Measurements from ENCODE around the gene RACGAP1. TPM values are rescaled to one million over a fixed set of nuclear protein-coding genes. Genes with fewer than 3 reads are reported as not detected.

Gene RACGAP1
- polyA plus RNA-seq, 4 donors = 45.4 to 50.4 (median 49.6) TPM

GRCh38 chr12:49971141-49971540 is 54.2 kb downstream of the RACGAP1 start:
- DNase-seq (ENCODE audit: low read depth in 4 of 4, low spot score in 3 of 4) = no peak

DNA sequence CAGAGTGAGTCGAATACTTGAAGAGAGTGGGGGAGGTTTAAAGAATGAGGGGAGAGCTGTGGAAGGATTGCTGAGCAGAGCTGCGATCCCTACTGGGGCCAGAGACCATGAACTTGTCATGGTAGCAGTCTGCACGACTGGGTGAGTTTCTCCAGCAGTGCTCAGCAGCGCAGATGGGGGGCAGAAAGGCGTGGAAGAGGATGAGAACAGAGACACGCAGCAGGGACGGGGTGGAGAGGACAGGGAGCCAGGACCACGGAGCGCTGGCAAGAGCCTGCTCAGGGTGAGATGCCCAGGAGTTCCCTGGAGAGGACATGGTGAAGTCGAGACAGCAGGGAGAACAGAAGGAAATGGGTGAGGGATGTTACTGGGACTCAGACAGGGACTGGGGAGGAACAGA is 54.6 kb downstream of the RACGAP1 start:
- no peak for DNase-seq (ENCODE audit: low read depth in 4 of 4, low spot score in 3 of 4)

DNA sequence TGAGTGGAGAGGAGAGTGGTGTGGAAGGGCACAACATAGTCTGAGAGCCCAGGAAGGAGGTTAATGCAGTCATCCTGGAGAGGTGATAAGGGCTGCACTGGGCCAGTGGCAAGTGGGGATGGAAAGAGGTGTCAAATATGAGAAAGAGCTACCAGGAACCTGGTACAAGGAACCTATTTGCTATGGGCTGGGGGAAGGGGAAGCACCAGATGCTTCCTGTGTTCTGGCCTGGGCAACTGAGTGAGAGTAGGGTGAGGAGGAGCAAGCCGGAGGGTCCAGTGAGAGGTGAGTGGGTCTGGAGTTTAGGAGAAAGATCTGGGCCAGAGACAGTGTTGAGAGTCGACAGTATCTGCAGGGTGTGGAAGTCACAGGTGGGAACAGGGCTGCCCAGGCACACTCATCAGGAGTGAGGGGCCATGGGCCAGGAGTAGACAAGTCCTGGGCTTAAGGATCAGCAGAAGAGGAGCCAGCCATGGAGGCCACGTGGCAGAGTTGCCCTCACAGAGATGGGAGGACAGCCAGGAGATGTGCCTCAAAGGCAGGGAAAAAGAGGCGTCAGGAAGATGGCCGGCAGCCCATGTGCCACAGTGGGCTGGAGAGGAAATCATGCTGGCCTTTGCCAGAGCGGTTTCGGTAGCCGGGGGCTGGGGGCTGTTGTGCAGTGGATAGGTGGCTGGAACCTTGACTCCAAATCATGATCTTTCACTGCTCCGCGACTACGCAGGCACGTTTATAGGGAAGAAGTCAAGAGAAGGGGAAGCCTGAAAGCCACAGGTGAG is 55.5 kb downstream of the RACGAP1 start:
- no peak for DNase-seq (ENCODE audit: low read depth in 4 of 4, low spot score in 3 of 4)

DNA sequence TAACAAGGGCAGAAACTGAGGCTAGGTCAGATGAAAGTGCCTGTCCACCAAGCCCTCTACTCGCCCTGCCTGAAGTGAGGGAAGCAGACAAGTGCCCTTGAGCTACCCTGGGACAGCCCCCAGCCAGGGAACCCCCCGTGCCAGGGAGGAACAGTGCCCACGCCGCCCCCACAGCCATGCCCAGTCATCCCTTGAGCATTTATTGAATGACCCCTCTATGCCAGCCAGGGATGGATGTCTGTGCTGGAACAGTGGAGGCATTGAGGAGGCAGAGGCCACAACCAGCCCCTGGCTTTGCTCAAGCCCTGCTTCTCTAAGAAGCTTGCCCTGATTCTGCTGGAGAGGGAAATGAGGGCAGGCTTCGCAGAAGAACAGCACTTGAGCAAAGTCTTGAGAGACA is 56.3 kb downstream of the RACGAP1 start:
- DNase-seq (ENCODE audit: low read depth in 4 of 4, low spot score in 3 of 4) = no peak

DNA sequence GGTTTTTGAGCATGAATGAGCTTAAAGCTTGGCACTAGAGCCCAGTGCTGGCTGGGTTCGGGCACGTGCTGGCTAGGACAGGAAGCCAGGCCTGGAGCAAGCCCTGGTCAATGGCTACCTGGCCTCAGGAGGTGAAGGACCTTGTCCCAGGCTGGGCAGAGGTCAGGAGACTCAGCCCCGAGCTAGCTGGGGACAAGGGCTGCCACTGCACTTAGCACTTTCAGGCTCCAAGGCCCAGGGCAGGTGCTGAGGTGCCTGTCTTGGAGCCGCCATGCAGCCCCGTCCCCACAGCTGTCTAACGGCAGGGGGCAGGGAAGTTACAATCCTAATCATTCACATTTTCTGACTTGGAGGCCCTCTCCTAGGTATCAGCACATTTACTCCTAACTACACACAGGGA is 56.8 kb downstream of the RACGAP1 start:
- no peak for DNase-seq (ENCODE audit: low read depth in 4 of 4, low spot score in 3 of 4)

- DNase-seq (ENCODE audit: low read depth in 4 of 4, low spot score in 3 of 4) = no peak
Observed at GRCh38 chr12:49967777-49968250, 57.5 kb downstream of the RACGAP1 start.

DNA sequence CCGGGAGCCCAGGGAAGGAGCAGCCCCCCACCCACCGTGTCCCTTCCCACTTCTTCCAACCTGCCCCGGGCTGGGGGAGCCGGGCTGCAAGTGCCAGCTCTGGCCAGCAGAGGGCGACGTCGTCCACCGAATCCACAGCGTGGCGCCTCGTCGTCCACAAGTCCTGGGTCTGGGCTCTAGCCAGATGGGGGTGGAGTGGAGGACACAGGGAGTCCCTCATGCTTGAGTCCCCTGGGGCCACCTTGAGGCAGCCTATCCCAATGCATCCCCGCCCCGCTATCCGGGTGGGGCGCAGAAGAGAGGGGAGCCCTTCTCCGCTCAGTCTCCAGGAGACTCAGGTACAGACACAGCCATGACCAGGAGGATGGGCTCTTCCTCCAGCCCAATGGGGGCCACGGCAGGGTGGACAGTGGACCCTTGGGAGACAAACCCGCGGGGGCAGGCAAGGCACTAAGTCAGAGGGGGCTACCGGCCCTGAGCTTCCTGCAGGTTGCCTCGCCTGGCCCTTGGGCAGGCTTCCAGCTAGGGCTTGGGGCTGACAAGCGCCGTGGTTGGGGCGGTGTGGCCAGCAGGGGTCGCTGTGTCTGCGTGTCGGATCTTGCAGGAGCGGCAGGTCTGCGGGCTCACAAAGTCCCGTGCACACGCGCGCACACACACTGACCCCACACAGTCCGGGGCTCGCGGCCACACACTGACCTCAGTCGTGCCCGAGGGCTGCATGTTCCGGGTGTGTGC is 58.1 kb downstream of the RACGAP1 start:
- peak; percentile 64 to 81 (median 78) for DNase-seq (ENCODE audit: low read depth in 4 of 4, low spot score in 3 of 4)

DNA sequence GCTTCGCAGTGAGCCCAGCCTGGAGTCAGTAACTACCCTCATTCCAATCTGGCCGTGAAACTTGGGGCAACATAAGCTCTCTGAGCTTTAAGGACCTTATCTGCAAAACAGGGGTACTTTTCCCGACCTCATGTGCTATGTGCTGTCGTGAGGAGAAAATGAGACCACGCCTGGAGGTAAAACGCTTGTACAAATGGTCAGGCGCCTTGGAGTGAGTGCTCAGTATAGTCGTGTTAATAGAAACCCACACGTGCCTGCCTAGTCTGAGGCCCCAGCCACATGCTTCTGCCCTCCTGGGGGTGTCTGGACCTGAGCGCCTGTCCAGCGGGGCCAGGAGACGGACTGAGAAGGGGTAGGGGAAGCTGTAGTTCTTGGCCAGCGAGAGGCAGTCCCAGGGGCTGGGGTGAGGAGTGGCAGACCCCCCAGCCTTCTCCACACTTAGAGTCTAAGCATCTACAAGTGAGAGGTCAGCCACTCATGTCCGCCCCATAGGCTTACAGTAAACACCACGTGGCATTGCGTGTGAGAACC is 58.7 kb downstream of the RACGAP1 start:
- DNase-seq (ENCODE audit: low read depth in 4 of 4, low spot score in 3 of 4) = no peak

DNA sequence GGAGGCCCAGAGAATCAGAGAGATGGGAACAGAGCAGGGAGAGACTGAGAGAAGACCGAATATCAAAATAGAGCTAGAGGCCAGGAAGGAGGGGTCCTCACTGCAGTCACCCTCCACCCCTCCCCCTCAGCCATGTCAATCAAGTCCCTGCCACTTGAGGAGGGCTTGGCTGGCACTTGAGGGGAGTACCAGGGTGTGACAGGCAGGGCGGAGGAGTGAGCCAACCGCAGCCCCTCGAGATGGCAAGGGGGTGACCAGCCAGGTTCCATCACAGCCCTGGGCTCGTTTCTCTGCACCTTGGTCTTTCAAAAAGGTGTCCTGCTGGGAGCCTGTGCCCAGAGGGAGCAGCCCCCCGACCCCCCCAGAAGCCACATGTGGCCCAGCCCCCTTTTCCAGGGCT is 59.5 kb downstream of the RACGAP1 start:
- DNase-seq (ENCODE audit: low read depth in 4 of 4, low spot score in 3 of 4) = no peak

GRCh38 chr12:49964849-49965624 is 60.3 kb downstream of the RACGAP1 start:
- DNase-seq (ENCODE audit: low read depth in 4 of 4, low spot score in 3 of 4) = no peak

DNA sequence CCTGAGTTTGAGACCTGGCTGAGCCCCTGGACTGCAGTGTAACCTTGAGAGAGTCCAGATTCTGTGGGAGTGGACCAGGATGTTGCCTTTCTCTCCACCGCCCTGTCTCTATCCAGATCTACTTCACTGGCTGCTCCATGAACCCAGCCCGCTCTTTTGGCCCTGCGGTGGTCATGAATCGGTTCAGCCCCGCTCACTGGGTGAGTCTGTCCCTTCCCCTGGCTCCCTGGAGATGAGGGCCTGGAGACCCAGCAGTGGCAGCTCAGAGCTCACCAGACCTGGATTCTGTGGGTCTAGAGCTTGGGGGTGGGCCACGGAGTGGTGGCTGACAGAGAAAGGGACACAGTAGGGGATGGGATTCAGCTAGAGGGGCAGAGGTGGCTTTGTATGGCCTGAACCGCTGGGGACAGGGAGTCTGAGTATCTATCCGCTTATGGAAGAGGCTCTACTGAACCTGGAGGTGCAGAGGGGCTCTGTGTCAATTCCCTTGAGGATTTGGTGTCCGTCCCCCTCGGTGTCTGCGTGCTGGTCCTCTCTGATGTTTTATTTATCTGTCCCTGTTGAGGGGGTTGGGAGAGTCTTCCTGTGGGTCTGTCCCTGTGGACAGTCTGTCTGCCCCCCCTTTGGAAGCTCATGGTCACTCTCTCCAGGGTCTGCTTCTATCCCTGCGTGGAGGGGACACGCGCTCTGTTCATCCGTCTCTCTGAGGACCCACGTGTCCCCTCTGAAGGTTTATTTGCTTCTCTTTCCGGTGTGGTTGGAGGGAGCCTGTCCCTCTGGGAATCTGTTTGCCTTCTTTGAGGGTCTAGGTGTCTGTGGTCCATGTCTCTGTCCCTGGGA is 61.1 kb downstream of the RACGAP1 start:
- DNase-seq (ENCODE audit: low read depth in 4 of 4, low spot score in 3 of 4) = no peak

- DNase-seq (ENCODE audit: low read depth in 4 of 4, low spot score in 3 of 4) = no peak
Observed at GRCh38 chr12:49962861-49963765, 62.2 kb downstream of the RACGAP1 start.

GRCh38 chr12:49961993-49962764 is 63.1 kb downstream of the RACGAP1 start:
- DNase-seq (ENCODE audit: low read depth in 4 of 4, low spot score in 3 of 4) = no peak

GRCh38 chr12:49961111-49961922 is 64.0 kb downstream of the RACGAP1 start, which contains the start of gene AQP5:
AQP5 (plus strand) TSS chr12:49961872; CDS start chr12:49962018, 146 bp downstream.
- DNase-seq (ENCODE audit: low read depth in 4 of 4, low spot score in 3 of 4) = no peak

- DNase-seq (ENCODE audit: low read depth in 4 of 4, low spot score in 3 of 4) = no peak
Observed at GRCh38 chr12:49960474-49961110, 64.7 kb downstream of the RACGAP1 start.

DNA sequence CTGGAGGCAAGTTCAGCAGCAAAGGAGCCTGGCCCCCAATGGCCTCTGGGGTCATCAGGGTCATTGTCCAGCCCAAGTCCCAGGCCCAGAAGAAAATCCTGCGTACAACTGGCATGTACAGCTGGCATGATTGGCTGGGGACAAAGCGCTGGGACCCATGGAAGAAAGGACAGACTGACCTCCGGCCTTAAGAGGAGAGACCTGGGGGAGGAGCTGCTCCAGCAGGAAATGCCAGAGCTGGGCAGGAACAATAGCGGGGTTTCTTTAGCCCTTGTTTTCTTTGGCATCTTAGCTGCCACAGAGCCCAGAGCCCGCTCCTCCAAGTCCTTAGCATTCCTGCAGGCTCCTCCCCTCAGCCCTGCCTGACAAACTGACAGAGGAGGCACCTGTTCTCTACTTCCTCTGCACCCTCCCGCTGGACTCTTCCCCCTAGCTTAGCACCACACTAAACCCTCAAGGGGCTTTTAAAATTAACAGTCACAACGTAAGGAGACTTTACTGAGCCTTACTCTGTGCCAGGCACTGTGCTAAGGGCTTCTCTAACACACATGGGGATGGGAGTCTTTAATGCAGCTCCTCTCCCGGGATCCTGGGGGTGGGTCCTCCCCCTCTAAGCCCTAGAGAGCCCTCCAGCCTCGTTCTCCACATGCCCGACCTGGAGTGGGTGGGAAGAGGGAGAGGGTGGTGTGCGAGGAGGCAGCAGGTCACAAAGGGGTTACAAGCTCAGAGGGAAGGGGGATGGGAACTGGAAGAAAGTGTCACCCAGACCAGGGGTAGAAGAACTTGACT is 65.4 kb downstream of the RACGAP1 start:
- DNase-seq (ENCODE audit: low read depth in 4 of 4, low spot score in 3 of 4) = no peak
